Jurkat, Clone E6-1 (cell line): ENCODE results near the gene KCNQ2.
A peak's percentile ranks its signal among the peaks of the same experiment; 100 is the strongest.

Experiments
- DNase-seq: peaks from one replicate; pipeline ENCODE4 v3.0.0-alpha.2; 2011; ENCODE audit warnings: low read depth, low spot score
- H3K4me3 ChIP-seq: 2 replicates; pipeline ENCODE4 v1.5.1; 2011; ENCODE audit warnings: mild to moderate bottlenecking, low read length, control low read depth, moderate library complexity

The KCNQ2 gene

DNA sequence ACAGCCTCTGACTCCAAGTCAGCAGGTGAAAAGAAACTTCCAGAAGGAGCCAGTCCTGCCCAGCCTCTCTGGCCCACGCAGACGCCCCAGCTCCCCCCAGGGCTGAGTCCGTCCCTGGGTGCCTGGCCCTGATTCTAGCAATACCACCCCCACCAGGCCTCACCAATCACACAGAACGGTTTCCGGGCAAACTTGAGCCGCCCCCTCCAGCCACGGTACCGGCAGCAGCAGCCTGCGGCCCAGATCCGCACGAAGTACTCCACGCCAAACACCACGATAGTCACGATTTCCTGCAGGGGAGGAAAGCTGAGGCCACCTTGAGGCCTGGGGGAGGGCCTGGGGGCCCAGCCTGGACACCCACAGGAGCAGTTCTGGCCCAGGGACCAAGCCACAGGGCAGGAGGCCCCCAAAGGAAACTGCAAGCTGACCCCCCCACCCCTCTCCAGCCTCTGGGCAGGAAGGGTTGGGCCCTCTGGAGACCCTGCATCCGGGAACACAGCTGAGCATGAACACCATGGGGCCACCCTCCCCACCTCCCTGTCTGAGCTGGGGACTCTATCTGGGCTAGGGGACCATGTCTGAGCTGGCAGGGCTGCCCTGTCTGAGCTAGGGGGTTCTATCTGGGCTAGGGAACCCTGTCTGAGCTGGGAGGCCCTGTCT is 27.2 kb downstream of the KCNQ2 start:
- DNase-seq = no peak
- no peak overlapping the region for H3K4me3 ChIP-seq

DNA sequence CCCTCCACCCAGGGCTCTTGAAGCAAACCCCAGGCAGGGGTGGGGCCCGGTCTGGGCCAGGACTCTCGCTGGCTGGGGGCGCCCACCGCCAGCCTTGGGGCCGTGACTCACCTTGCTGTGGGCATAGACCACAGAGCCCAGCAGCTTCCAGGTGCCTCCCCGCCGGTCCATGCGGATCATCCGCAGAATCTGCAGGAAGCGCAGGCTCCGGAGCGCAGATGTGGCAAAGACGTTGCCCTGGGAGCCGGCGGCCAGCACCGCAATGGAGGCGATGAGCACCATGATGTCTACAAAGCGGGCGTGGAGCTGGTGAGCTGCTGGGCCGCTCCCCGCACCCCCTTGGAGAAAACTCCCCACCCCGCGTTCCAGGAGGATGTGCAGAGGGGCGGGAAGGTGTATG is 27.9 kb downstream of the KCNQ2 start:
- no peak for DNase-seq
- no peak overlapping the region for H3K4me3 ChIP-seq

DNA sequence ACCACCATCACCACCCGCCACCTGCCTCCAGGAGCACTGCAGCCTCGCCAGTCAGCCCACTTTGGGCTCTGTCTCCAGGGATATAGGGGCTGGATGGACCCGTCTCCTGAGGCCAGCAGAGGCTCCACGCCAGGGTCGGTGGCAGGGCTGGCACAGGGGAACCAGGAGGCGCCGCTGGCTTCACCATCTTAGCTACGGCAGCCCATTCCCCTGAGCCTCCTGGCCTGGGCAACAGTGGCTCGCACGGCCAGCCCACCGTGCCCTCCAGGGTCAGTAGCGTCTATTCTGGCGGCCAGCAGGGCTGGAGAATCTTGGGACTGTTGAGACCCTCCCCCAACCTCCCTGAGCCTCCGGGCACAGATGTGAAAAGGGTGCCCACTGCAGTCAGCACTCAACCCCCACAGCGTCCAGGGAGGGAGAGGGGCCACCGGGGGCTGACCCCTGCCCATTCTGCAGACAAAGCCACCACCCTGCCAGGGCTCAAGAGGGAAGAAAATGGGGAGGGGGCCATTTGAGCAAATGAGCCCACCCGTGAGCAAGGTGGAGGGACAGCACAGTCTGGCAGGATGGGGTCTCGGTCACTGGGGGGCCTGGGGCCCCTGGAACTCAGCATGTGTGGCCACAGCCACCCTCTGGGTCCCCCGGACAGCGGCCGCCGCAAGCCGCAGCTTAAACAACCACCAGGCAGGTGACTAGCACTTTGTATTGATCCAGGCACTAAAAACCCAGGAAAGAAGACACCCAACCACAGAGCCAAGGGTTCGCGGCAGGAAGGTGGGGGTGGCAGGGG is 28.7 kb downstream of the KCNQ2 start:
- H3K4me3 ChIP-seq = no peak overlapping the region
- DNase-seq = no peak

DNA sequence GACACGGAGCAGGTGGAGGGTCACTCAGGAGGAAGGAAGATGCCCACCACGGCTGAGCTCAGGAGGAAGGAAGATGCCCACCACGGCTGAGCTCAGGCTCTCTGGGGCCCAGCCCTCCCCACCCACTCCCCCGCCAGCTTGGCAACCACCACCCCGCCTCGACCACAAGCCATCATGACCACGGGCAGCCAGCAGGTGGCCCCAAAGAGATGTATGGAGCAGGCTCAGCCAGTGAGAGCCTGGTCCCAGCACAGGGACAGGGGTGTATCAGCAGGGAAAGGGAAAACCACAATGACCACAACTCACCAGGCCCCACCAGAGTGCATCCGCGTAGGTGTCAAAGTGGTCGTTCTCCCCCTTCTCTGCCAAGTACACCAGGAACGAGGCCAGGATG is 30.4 kb downstream of the KCNQ2 start:
- H3K4me3 ChIP-seq = no peak overlapping the region
- DNase-seq = peak; percentile 67

DNA sequence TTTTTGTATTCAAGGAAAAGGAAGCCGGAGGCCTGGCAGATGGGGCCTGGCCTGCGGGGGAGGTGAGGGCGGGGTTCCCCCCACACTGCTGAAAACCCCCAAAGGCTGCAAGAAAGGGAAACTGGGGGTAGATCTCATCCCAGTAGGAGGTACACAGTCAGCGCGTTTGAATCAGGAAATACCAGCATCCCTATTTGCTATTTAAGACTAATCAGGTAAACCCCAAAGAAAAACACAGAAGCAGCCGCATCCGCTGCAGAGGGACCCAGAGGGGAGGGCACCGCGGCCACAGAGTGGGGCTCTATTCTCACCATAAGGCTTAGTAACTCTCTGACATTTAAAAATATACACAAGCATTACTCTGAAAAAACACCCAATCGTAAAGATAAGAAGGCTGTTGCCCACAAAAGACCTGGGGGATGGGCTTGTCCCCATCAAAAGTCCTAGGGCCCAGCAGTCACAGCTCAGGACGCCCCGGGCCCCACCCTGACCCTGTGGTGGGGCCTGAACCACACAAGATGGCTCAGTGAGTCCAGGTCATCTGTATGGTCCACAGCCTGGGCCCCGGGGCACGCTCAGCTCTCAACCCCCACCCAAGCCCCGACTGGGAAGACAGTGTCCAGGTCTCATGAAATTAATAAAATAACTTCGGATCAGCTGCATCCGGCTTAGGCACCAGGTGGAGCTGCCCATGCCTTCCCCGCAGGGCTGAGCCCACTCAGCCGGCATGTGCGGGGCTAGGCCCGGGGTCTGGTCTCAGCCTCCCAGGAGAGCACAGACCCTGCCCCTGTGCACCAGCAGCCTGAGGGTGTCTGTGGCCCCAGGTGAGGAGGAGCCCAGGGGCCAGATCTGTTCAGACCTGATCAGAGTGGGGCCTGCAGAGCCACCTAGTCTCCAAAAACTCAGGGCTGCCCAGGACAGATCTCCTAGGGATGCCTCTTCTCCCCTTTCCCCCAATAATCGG is 31.0 kb downstream of the KCNQ2 start:
- H3K4me3 ChIP-seq = no peak overlapping the region
- peak; percentile 60 for DNase-seq

DNA sequence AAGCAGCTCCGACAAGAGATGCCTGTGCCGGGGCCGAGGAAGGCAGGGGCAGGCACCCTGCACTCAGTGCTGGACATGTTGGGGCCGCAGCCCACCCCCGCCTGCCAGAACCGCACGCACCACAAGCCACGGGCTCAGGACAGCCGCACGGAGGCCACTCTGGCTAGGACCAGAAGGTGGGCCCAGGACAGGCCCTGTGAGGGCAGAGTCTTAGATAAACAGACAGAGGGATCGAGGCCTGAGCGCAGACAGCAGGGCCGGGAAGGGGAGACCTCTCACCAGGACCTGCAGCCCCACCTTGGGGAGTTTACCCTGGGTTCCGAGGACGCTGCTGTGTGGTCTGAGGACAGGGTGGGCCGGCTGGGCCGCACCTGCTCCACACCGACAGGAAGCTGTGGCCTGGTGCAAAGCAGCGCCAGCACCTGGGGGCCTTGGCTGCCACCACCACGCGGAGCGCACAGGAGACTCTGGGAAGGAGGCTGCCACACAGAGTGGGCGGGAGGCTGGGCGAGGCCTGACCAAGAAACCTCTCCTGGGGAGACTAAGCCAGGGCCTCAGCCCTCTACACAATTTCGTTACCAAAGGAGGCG is 32.0 kb downstream of the KCNQ2 start:
- peak; percentile 9 for DNase-seq

DNA sequence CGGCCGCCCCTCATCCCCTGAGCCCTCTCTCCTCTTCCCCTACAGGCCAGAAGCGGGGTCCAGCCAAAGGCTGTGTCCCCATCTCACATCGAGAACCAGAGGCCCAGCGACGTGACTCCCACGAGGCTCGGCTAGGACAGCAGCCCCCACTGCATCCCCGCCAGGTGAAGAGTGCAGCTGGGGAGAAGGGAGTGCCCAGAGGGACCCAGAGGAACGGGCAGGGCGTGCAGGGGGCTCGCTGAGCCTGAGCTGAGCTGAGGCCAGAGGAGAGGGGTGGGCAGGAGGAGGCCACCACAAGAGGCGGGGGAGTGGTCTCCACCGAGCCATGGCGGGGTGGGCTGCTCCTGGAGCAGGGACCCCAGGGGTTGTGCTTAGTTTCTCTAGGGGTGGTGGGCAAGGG is 32.6 kb downstream of the KCNQ2 start:
- no peak for DNase-seq
- no peak overlapping the region for H3K4me3 ChIP-seq

More for the DNA sequence above, 32.0 kb downstream of the KCNQ2 start:
- no peak overlapping the region for H3K4me3 ChIP-seq

DNA sequence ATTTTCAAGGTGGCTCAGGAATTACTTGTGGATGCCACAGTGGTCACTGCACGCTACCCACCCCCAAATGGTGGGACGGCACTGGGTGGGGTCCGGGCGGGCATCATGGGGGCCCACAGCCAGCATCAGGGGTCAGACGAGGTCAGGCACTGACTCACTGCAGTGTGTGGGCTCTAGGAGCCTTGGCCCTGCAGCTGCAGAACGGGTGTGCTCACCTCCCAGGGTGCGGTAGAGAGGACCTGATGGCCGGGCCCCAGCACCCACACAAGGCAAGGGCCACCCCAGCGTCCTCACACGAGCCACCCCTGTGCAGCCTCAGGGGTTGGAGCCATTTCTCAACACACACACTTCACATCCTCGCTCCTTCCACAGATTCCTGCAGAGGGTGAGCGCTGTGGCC is 34.3 kb downstream of the KCNQ2 start:
- no peak overlapping the region for H3K4me3 ChIP-seq
- no peak for DNase-seq

DNA sequence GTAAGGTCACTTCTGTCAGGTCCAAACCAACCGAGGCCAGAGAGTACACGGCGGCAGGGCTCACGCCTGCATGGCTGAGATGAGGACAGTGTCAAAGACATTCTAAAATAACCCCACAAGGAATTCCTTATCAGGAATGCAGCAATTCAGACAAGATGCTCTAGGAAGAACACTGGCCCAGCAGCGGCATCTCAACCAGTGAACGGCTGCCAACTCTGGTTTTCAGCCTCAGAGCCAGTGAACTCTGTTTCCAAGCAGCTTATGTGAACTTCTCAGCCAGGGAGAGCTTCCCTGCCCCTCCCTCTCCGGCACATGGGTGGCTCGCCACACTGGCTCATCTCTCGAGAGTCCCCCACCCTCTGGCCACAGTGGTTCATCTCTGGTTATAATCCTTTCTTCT is 36.9 kb downstream of the KCNQ2 start:
- H3K4me3 ChIP-seq = no peak overlapping the region
- no peak for DNase-seq

DNA sequence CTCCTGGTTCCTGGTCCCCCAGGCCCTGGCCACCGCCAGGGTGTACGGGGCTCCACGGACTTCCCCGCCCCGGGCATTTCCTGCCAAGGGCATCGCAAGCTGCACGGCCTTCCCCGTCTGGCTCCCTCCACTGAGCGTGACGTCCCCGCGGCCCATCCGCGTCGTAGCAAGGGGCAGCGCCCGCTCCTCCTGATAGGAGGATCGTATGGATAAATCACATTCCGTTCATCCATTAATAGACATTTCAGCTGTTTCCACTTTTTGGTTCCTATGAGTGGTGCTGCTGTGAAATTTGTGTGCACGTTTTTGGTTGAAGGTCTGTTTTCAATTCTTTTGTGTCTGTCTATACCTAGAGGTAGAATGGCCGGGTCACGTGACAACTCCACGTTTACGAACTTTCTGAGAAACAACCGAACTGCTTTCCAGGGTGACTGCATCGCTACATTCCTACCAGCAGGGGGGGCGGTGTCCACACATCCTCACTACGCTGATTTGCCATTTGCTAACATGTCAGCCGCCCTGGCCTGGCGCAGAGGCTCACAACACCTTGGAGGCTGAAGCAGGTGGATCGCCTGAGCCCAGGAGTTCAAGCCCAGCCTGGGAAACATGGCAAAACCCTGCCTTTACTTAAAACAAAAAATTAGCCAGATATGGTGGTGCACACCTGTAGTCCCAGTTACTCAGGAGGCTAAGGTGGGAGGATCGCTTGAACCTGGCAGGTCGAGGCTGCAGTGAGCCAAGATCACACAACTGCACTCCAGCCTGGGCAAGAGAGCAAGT is 37.7 kb downstream of the KCNQ2 start:
- peak; percentile 83 for DNase-seq

DNA sequence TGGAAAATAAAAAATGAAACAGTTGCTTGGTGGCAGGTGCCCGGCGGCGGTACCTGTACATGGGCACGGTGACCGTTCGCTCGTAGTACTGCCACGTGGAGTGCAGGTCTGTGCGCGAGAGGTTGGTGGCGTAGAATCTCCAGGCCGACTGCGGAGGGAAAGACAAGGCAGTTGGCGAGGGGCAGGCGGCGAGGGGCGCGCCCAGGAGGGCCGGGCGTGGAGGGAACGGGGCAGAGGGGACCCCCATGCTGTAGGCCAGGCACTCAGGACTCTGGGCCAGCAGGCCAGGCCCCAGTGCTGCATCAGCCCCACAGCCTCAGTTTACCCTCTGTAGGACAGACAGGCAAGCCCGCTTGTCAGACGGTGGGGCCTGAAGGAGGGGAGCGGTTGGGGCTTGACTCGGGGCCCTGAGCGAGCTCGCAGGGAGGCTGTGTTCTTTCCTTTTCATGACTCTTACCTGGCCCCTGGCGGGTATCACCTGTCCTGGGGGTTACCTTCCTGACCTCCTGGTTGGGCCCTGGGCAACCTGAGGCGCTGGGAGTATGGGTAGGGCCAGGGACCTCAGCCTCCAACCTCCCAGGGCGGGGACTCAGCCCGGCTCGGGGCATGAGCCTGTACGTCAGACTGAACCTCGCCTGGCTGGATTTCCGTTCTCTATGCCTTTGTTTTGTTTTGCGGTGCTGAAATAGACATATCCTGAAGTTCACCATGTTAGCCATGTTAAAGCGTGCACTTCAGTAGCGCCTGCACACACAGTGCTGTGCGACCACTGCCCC is 38.5 kb downstream of the KCNQ2 start:
- H3K4me3 ChIP-seq = no peak overlapping the region
- DNase-seq = no peak

More for the DNA sequence above, 37.7 kb downstream of the KCNQ2 start:
- no peak overlapping the region for H3K4me3 ChIP-seq

DNA sequence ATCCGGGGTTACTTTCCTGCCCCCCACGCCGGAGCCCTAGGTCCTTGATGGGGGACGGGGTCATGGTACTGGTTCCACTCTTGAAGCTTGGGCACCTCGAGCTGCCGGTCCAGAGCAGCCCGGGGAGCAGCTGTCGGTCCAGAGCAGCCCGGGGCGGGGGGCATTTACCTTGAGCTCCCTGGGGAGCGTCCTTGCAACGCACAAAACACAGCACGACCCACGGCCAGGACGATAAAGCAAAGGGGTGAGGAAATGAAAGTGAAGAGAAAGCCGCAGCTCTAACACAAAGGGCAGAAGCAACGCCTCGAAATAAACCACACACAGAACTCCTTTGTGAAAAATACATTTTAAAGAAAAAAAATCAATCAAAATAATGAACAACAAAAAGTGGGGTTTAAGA is 39.1 kb downstream of the KCNQ2 start:
- H3K4me3 ChIP-seq = no peak overlapping the region
- DNase-seq = no peak

DNA sequence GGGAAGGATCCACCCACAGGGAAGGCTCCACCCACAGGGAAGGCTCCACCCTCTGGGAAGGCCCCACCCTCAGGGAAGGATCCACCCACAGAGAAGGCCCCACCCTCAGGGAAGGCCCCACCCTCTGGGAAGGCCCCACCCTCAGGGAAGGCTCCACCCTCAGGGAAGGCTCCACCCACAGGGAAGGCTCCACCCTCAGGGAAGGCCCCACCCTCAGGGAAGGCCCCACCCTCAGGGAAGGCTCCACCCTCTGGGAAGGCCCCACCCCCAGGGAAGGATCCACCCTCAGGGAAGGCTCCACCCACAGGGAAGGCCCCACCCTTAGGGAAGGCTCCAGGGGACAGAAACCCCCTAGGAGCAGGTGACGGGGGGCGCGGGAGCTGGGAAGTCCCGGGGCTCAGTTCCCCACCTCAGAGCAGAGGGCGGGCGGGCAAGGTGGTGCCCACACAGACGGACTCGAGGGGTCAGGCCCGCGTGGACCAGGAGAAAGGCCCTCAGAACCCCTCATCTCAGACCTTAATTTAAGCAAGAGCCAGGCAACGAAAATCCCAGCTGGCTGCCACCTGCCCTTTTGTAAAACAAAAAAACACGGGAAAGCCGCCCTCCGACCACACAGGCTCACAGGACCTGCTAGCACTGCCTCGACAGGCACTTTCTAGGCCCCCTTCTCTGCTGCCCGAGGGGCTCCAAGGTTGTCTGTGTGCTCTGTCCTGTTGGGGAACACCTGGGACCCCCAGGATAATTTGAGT is 39.7 kb downstream of the KCNQ2 start:
- no peak for DNase-seq
- H3K4me3 ChIP-seq = no peak overlapping the region

DNA sequence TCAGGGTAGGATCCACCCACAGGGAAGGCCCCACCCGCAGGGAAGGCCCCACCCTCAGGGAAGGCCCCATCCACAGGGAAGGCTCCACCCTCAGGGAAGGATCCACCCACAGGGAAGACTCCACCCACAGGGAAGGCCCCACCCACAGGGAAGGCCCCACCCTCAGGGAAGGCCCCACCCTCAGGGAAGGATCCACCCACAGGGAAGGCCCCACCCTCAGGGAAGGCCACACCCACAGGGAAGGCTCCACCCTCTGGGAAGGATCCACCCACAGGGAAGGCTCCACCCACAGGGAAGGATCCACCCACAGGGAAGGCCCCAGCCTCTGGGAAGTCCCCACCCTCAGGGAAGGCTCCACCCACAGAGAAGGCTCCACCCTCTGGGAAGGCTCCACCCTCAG is 40.5 kb downstream of the KCNQ2 start:
- H3K4me3 ChIP-seq = no peak overlapping the region
- DNase-seq = no peak

DNA sequence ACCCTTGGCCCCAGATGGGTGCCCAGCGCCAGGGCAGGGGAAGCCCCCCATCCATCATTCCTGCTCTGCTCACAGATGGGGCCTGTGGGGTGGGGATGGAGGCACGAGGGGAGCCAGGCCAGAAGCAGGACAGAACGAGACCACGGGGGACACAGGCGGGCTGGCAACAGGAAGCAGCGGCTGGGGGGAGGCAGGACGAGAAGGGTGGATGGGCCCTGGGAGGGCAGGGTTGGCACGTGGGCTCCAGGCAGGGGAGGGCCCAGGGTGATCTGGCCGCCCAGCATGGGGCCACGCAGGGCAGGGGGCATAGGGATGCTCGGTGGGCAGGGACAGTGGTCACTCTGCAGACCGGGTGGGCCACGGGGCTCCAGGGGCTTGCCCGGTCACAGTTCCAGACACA is 41.6 kb downstream of the KCNQ2 start:
- DNase-seq = no peak
- no peak overlapping the region for H3K4me3 ChIP-seq

DNA sequence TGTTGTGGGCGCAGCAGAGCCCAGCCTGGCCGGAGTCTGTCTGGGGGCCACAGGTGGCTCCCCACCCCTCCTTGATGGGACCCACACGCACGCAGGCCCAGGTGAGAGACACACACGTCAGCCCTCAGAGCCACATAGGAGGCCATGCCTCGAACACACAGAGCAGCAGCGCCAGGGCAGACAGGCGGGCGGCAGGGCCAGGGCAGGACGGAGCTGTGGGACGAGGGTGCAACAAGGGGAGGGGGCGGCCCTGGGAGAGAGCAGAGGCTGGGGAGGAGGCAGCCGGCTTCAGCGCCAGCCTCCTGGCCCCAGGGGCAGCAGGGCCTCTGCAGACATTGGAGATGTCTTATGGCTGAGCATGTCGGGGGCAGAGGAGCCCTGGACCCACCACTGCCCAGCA is 42.5 kb downstream of the KCNQ2 start:
- no peak for DNase-seq
- no peak overlapping the region for H3K4me3 ChIP-seq

DNA sequence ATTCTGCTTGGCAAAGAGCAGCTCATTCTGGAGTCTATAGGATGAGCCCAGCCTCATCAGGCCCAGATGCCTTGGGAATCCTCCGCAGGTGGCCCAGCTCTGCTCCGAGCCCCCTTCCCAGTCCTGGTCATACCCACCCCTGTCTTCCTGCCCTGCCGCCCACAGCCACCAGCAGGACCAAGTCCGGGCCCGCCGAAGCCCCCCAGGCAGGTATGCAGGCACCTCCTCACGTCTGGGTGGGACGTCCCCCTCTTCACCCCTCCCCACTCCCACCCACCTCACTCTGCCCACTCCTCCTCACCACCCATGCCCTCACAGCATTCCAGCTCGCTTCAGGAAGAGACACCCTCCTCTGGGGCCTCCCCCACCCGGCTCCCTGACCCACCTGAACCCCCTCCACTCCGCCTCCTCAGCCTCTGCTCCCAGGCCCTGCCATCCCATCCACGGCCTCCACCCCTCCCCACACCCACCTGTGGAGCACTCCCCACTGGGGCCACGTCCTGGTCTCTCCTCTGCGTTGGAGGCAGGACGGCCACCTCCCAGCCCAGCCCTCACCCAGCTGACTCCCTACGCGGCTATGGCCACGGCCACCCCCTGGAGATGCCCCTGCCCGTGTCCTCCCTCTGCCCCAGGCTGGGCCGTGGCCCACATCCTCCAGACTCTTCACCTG is 43.4 kb downstream of the KCNQ2 start:
- no peak overlapping the region for H3K4me3 ChIP-seq
- DNase-seq = no peak
